ENCODE data around the gene RNU11.
"Not testable (repeated sequence)": the region's sequence is repeated elsewhere in the genome, so short reads cannot be mapped to it uniquely, and the experiment has no call there.

DNA sequence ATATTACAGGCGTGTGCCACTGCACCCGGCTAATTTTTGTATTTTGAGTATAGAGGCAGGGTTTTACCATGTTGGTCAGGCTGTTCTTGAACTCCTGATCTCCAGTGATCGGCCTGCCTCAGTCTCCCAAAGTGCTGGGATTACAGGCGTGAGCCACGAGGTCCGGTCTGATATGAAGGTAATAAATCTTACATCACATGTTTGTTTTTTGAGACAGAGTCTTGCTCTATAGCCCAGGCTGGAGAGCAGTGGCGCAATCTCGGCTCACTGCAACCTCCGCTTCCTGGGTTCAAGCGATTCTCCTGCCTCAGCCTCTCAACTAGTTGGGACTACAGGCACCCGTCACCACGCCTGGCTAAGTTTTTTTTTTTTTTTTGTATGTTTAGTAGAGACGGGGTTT lies 4.7 kb downstream of the RNU11 start:
- TF ChIP-seq, protein P1, sequence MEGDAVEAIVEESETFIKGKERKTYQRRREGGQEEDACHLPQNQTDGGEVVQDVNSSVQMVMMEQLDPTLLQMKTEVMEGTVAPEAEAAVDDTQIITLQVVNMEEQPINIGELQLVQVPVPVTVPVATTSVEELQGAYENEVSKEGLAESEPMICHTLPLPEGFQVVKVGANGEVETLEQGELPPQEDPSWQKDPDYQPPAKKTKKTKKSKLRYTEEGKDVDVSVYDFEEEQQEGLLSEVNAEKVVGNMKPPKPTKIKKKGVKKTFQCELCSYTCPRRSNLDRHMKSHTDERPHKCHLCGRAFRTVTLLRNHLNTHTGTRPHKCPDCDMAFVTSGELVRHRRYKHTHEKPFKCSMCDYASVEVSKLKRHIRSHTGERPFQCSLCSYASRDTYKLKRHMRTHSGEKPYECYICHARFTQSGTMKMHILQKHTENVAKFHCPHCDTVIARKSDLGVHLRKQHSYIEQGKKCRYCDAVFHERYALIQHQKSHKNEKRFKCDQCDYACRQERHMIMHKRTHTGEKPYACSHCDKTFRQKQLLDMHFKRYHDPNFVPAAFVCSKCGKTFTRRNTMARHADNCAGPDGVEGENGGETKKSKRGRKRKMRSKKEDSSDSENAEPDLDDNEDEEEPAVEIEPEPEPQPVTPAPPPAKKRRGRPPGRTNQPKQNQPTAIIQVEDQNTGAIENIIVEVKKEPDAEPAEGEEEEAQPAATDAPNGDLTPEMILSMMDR (IDR thresholded peaks at IDR 0.05 in 8 of 11, conservative IDR thresholded peaks at IDR 0.05 in 3 of 11): not testable (repeated sequence)
- TF ChIP-seq POLR2A, POLR2AphosphoS5 (IDR thresholded peaks at IDR 0.05): not testable (repeated sequence)
